NK-92 (cell line): ENCODE measurements around the gene GJB2.

Experiments
- DNase-seq: peaks from one replicate; lab custom pipeline; 2025; ENCODE audit not compliant: unreplicated experiment; lab: John Stamatoyannopoulos, UW

GJB2 gene

GRCh38 chr13:20192836-20193161 is at the start of gene GJB2:
TSS of gene GJB2 (minus strand) at chr13:20192938. CDS start at chr13:20189581, 3,357 bp downstream.
- DNase-seq = no peak

DNA sequence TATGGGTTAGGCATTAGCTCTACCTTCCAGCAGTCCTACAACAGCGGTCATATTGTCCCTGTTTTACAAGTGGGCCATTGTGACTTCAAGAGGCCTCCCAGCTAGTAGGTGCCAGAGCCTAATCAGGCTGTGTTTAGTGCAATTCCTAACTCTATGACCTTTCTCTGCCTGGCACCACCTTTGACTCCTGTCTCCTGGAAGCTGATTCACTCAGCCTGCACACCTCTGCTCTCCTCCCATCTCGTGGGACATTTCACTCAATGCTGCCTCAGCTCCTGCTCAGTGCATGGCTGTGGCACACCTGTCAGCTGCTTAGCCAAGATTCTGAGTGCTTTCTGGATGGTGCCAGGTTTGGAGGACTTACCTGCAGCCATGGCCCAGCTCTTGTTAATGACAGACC is 48.9 kb upstream of the GJB2 start:
- no peak for DNase-seq

DNA sequence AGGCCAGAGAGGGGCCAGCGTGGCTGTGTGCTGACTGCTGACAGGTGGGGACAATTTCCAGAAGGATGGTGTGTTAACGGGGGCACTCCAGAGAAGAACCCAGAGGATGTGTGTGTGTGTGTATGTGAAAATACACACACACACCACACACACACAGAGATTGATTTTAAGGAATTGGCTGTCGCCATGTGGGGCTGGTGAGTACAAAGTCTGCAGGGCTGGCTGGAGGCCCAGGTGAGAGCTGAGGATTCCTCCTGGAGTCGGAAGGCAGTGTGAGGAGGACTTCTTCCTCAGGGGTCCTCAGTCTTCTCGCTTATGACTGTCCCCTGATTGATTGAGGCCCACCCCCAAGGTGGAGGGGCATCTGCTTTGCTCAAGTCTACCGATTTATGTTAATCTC is 47.0 kb upstream of the GJB2 start:
- DNase-seq = no peak

GRCh38 chr13:20232556-20233277 is 40.0 kb upstream of the GJB2 start:
- no peak for DNase-seq

GRCh38 chr13:20231839-20232555 is 39.3 kb upstream of the GJB2 start, which contains the start of gene GJB6:
TSS of gene GJB6 (minus strand) at chr13:20232319. CDS start at chr13:20223480, 8,839 bp downstream.
- DNase-seq = no peak

DNA sequence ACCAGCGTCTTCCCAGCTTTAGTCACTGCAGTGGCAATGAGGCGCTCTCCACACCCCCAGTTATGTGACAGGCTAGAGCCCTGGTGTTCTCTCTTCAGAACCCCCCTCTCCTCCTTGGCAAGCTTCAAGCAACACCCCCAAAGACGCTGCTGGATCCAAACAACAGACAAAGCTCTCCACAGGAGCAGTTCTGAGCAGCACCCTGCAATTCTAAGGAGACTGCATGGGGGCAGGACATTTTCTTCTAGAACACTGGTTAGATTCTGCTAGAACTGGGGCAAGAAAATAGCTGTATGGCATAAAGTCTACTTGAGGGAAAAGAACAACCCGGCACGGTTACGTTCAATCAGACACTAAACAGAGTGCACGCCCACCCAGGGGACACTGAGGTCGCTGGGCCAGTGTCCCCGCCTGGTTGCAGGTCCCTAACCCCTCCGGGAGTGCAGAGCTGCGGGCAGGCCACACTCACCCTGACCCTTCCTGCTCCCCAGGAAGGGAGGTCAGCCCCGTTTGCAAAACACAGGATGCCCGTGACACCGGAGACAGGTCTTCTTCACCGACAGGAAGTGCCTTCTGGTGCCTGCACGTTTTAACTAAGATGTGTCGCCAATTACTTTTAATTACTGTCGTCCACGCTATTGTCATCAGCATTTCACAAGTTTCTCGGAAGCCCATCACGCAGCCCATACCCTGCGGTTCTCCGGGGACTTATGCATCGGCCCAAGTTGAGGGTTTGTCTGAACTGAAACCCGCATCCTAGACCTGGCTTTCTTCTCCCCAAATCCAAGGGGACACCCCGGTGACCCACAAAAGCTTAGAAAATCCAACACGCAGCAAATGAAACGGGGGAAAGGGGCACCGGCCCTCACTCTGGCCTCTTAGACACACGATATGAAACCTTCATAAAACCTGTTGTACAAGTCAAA is 38.4 kb upstream of the GJB2 start:
- no peak for DNase-seq

DNA sequence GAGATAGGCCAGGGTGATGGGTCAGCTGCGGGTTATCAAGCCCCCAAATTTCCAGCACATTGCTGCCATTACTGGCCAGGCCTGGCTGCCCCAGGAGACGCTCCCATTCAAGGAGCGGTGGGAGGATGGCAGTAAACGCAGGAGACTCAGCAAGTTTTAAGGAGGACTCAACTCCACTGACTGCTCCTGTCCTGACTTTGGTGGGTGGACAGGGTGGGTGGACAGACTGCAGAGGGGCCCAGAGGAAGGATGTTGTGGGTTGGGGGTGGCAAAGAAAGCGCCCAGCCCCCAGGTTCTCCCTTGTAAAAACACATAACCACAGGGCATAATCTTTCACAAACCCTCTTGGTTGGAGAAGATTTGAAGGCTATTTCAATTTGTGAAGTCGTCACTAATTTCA is 35.0 kb upstream of the GJB2 start:
- DNase-seq = no peak

GRCh38 chr13:20227288-20227687 is 34.5 kb upstream of the GJB2 start:
- no peak for DNase-seq

DNA sequence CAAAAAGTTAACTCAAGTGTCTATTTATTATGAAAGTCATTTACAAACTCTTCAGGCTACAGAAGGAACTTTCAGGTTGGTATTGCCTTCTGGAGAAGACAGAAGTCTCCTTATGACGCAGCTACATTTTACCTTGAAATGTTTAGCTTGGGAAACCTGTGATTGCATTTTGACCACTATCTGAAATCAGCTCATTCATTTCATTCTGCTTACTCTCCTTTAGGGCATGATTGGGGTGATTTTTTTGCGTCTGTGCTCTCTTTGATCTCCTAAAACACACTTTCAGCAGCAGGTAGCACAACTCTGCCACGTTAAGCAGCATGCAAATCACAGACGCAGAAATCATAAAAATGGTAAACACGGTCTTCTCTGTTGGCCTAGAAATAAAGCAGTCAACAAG is 29.8 kb upstream of the GJB2 start:
- no peak for DNase-seq

DNA sequence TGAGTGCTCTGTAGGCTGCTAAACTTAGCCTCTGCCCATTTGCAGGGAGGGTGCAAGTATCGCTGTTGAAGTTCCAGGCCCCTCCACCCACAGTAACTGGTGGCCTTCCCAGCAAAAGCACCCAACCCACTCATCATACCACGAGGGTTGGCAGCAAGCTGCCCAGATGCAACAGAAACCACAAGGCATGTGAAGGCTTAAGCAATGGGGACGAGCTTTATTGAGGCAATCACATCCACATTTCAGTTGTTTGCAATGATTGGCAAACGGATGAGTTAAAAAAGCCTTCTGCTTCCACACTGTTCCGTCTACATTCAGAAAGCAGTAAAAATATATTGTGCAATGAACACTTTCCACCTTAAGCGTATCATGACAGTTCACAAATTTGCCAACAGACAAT is 29.0 kb upstream of the GJB2 start:
- DNase-seq = no peak

GRCh38 chr13:20219577-20219976 is 26.8 kb upstream of the GJB2 start:
- DNase-seq = no peak

DNA sequence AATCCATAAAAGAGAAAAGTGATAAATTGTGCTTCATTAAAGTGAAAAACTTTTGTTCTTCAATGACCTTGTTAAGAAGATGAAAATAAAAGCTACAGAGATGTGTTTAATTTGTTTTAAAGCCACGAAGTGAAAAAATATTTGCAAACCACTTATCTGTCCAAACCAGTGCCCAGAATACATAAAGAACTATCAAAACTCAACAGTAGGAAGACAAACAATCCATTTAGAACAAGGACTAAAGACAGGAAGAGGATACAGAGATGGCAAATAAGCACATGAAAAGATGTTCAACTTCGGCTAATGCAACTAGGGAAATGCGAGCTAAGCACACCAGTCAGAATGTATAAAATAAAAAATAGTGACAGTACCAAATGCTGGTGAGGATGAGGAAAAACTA is 24.4 kb upstream of the GJB2 start:
- DNase-seq = no peak

DNA sequence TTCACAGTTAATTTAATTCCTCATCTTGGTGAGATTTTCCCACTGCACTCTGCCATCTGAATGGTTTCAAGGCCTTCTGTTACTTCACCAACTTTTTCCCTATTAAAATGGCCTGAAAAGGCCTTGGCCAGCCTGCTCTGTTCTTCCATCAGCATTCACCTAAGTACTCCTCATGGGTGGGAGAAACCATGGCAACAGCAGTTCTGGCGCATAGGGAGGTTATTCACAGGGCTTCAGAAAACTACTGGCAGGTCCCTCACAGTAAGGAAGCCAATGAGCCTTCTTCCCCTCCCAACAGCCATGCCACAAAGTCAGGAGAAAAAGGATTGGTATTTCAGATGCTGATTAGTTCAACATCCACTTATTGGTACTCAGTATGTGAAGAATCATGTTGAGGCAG is 17.2 kb upstream of the GJB2 start:
- DNase-seq = no peak

- DNase-seq = no peak
These were observed 14.0 kb upstream of the GJB2 start for GRCh38 chr13:20206698-20207235.

- DNase-seq = no peak
These were observed 13.4 kb upstream of the GJB2 start for GRCh38 chr13:20206065-20206697.

DNA sequence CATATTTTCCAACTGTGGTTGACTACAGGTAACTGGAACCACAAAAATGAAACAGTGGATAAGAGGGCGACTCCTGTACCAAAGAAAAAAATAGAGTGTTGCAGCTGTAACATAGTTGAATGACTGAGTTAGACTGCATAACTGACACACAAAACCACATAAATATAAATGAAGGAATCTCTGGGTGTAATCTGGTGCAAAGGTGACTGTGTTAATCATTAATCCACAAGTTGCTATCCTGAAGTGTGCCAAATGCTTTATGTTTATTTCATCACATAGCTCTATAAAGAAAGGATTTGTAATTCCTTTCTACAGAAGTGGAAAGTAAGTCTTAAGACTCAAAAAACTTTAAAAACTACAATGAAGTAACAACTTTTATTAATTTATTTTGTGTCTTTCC is 6.0 kb upstream of the GJB2 start:
- DNase-seq = no peak

DNA sequence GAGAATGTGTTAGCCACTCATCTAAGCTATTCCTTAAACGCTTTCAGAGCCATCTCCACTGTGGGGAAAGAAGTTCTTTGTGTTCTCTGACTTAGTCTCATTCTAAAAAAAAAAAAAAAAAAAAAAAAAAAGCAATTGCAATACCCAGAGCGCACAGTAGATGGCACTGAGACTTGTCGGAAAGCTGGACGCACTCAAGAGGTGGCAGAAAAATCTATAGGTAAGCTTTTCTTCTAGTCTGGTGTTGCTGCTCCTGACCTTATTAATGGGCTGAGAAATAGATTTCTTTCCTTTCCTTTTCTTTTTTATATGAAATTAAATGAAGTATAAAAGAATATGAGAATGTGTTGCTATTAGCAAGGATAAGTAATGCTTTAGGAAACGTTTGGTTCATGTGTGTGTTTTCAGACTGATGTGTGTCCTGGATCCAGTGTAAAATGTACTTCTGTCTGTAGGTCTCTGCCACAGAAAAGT is 4.7 kb upstream of the GJB2 start:
- no peak for DNase-seq

- DNase-seq = no peak
These were observed 3.1 kb upstream of the GJB2 start for GRCh38 chr13:20195801-20196200.

DNA sequence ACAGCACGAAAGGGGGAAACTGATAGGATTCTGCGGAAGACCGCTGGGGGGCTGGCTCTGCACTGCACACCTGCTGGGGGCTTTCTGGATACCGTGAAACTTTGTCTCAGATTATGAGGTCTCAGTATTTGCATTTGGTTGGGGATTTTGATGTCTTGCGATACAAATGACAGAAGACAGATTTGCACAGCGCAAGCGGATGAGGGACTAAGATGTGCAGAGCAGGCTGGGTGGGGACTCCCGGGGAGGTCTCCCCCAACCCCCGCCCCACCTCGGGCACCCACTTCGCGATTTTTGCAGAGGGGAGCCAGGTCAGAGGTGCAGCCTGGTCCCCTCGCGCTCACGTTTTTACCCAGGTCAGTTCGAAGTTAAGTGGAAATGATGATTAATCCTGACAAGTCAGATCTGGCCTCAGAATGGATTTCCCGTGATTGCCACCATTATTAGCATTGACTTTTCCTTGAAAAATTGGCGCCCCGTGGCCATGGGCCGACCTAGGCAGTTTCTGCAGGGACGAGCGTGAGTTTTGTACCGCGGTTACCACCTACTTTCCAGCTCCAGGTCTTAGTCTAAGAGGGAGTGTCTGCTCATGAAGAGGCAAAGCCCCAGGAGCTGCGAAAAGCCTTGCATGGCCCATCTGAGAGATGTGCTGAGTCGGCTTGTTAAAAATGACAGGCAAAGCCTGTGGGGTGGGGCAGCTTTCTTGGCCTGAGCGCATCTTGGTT is 1.3 kb upstream of the GJB2 start:
- DNase-seq = no peak
